Measurements from ENCODE around the gene NEK1. TPM values are rescaled to one million over a fixed set of nuclear protein-coding genes. Genes with fewer than 3 reads are reported as not detected.

The NEK1 gene
- total and polyA plus RNA-seq, 2 of the 8 experiments (the other 6 are each of a cell fraction or from before 2014, with no cell fraction given): 3.9 to 11.7 TPM

GRCh38 chr4:169615467-169616106 lies 3.2 kb upstream of the NEK1 start:
- CTCF ChIA-PET (ENCODE audit: partially characterized antibody): interaction anchor here (0.9 to 1.7 kb wide), 4 partner anchors 10 to 180 kb away, joined by 3 to 6 read pairs (median 4); no protein-coding TSS in a partner anchor
- H2AK5ac ChIP-seq (ENCODE audit: low read depth, low read length): no peak overlapping the region
- H3K14ac ChIP-seq (ENCODE audit: insufficient read length): no peak overlapping the region
- H3K27me3 ChIP-seq (replicated peaks in 1 of 4; ENCODE audit: control insufficient read depth in 3 of 4, extremely low read depth in 1 of 4, insufficient read depth in 3 of 4, low read length in 3 of 4): no peaks in the 10 kb centered on the region
- no peak overlapping the region for H2BK15ac ChIP-seq (ENCODE audit: low read length)
- no peak overlapping the region for H3K56ac ChIP-seq (replicated peaks; ENCODE audit: insufficient read length, low read depth, low read length)
- no peak overlapping the region for H3K23ac ChIP-seq (ENCODE audit: insufficient read length)
- H2AFZ ChIP-seq (ENCODE audit: low read length): no peak overlapping the region
- H3K79me1 ChIP-seq (ENCODE audit: low read depth, low read length): no peaks in the 10 kb centered on the region
- H2BK12ac ChIP-seq (ENCODE audit: low read depth, low read length): no peak overlapping the region
- no peaks in the 10 kb centered on the region; a peak in 1 of 7 replicates for H3K4me1 ChIP-seq (replicated peaks in 1 of 4; ENCODE audit: control insufficient read depth in 3 of 4, insufficient read depth in 4 of 4, low read length in 3 of 4)
- H4K91ac ChIP-seq (replicated peaks; ENCODE audit: insufficient read length, low read length): no peak overlapping the region
- peaks cover 0 to 14% of the 10 kb centered on the region in 2 experiments; a peak in 2 of 4 replicates for H3K79me2 ChIP-seq (ENCODE audit: control insufficient read depth in 1 of 2, insufficient read depth in 2 of 2, low read length in 2 of 2)
- H3K9ac ChIP-seq (replicated peaks in 1 of 4; ENCODE audit: extremely low read depth in 1 of 4, low read depth in 3 of 4, low read length in 3 of 4): no peak overlapping the region
- H3K18ac ChIP-seq (ENCODE audit: extremely low read depth, low read length): no peak overlapping the region
- WGBS, 2 experiments (ENCODE audit: extremely low coverage in 1 of 2, insufficient coverage in 1 of 2, insufficient read length in 1 of 2, insufficient replicate concordance in 2 of 2, low coverage in 1 of 2, low lambda C conversion rate in 2 of 2, missing lambda C conversion rate in 1 of 2): 83% methylated on average over 4 of the region's 4 CpGs; no CpG with 5 or more reads in 1 of the 2 experiments
- no peaks in the 10 kb centered on the region for H4K20me1 ChIP-seq (replicated peaks in 1 of 2; ENCODE audit: control insufficient read depth in 1 of 2, insufficient read depth in 2 of 2, low read length in 2 of 2)
- no peak overlapping the region for H3K4me2 ChIP-seq (ENCODE audit: insufficient read depth in 1 of 2, low read depth in 2 of 2, low read length in 2 of 2)
- DNase-seq (ENCODE audit: low read depth in 1 of 2, low spot score in 2 of 2) (no peak), FAIRE-seq (no peak)
- POLR2A ChIA-PET (ENCODE audit: partially characterized antibody): no interaction called here
- H2BK120ac ChIP-seq (replicated peaks; ENCODE audit: low read depth, low read length): no peak overlapping the region
- H4K5ac ChIP-seq (ENCODE audit: insufficient read length, low read depth, low read length): no peak overlapping the region
- no peak overlapping the region for H3K4me3 ChIP-seq (ENCODE audit: extremely low read depth in 1 of 4, insufficient read depth in 2 of 4, low read depth in 3 of 4, low read length in 4 of 4)
- no peak overlapping the region for H2BK5ac ChIP-seq (ENCODE audit: low read depth, low read length)
- H3K23me2 ChIP-seq (ENCODE audit: low read depth, low read length): peaks cover 11% of the 10 kb centered on the region
- H3K9me3 ChIP-seq (ENCODE audit: insufficient read depth in 2 of 2, low read depth in 1 of 2, low read length in 1 of 2): no peaks in the 10 kb centered on the region
- no peak overlapping the region for H4K8ac ChIP-seq (ENCODE audit: extremely low read depth, insufficient read depth, low read length)
- H3K27ac ChIP-seq (ENCODE audit: low read depth, low read length): no peak overlapping the region
- H2BK20ac ChIP-seq (ENCODE audit: low read length): no peak overlapping the region
- no peaks in the 10 kb centered on the region for H3K36me3 ChIP-seq (ENCODE audit: control insufficient read depth in 2 of 4, insufficient read depth in 4 of 4, low read length in 3 of 4)
- no peak overlapping the region for H3K4ac ChIP-seq (replicated peaks; ENCODE audit: insufficient read length, low read depth, low read length)
- TF ChIP-seq SIN3A (conservative IDR thresholded peaks at IDR 0.05 in 1 of 2, IDR thresholded peaks at IDR 0.05 in 1 of 2; ENCODE audit: low read depth in 1 of 2, low read length in 2 of 2): no peak
- TF ChIP-seq SUZ12 (IDR thresholded peaks at IDR 0.05; ENCODE audit: low read length): no peak
- TF ChIP-seq TAF1 (IDR thresholded peaks at IDR 0.05; ENCODE audit: low read depth, low read length): no peak
- TF ChIP-seq TAF7 (optimal IDR thresholded peaks at IDR 0.05; ENCODE audit: borderline replicate concordance, low read depth, low read length): no peak
- no peak for TF ChIP-seq YY1 (IDR thresholded peaks at IDR 0.05; ENCODE audit: low read depth, low read length)
- no peak for TF ChIP-seq SP2 (IDR thresholded peaks at IDR 0.05; ENCODE audit: low read length)
- no peak for TF ChIP-seq ATF2 (IDR thresholded peaks at IDR 0.05; ENCODE audit: low read length)
- TF ChIP-seq EP300 (IDR thresholded peaks at IDR 0.05; ENCODE audit: borderline replicate concordance in 1 of 2, low read depth in 2 of 2, low read length in 2 of 2): no peak
- no peak for TF ChIP-seq SIRT6 (IDR thresholded peaks at IDR 0.05; ENCODE audit: low read length)
- no peak for TF ChIP-seq CHD1 (IDR thresholded peaks at IDR 0.05; ENCODE audit: low read depth, low read length)
- TF ChIP-seq MAX (IDR thresholded peaks at IDR 0.05): no peak
